Measurements from ENCODE around the gene PHLDA1. TPM values are rescaled to one million over a fixed set of nuclear protein-coding genes. Genes with fewer than 3 reads are reported as not detected.
"Not testable (repeated sequence)": the region's sequence is repeated elsewhere in the genome, so short reads cannot be mapped to it uniquely, and the experiment has no call there.

Gene PHLDA1
- total and polyA plus RNA-seq, 2 donors (not counting 1 experiment from before 2014, with no cell fraction given): 1.0 to 1.7 TPM

DNA sequence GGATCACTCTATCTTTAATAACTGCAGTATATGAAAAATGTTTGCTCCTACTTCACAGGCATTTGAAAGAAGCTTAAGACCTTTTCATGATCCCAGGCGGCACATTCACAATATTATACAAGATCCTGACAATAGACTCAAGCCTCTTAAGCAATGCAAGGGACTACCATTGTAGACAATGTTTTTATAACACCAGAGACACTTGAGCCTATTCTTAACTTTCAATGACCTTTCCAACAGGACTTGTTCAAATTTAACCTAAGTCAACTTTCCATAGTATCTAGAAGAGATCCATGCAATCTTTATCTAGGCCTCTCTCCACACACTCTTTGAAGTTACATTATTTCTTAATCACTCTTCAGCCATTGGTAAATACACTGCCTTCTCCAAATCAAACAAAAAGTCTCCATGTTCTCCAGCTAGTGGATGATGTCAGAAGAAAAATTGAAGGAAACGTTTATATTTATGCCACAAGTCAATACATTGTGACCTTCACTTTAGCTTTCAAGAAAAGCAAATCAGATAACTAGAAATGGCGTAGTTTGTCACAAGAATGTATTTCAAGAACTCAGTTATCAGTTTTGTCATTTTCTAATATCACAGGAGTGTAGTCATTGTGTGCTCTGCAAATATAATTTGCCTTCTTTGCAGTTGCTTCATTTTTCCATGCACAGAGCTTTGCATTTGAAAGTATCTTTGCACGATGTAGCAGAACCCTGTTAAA, 41.2 kb downstream of the PHLDA1 start:
- TF ChIP-seq EZH2 (IDR thresholded peaks at IDR 0.05; ENCODE audit: borderline replicate concordance, insufficient read depth, low read depth, low read length, poor library complexity, severe bottlenecking): no peak
- TF ChIP-seq CTCF (IDR thresholded peaks at IDR 0.05): no peak
- H3K27ac ChIP-seq (ENCODE audit: low read length in 2 of 2): no peak overlapping the region
- ChIA-PET POLR2A (no interaction called here), CTCF (interaction anchor here (1.3 kb wide), 1 partner anchor 11 kb away, joined by 3 read pairs; no protein-coding TSS in a partner anchor)
- Mint-ChIP-seq H3K27ac (no peak overlapping the region), H3K27me3 (peaks cover 25% of the 10 kb centered on the region), H3K4me1 (no peaks in the 10 kb centered on the region), H3K9me3 (ENCODE audit: insufficient read depth) (peaks cover 2% of the 10 kb centered on the region), H3K4me3 (no peak overlapping the region)
- no peaks in the 10 kb centered on the region for H3K79me2 ChIP-seq (ENCODE audit: control insufficient read depth, insufficient read depth, low read length)
- H3K4me3 ChIP-seq (ENCODE audit: control extremely low read depth in 1 of 5, extremely low read depth in 1 of 5, insufficient read depth in 1 of 5, low read depth in 2 of 5, low read length in 4 of 5): no peak overlapping the region
- H3K9me3 ChIP-seq (ENCODE audit: control extremely low read depth in 1 of 3, control insufficient read depth in 2 of 3, insufficient read depth in 1 of 3, low read length in 2 of 3): no peaks in the 10 kb centered on the region
- no peak overlapping the region for H3K9ac ChIP-seq (ENCODE audit: low read length)
- H3K36me3 ChIP-seq (replicated peaks in 1 of 2; ENCODE audit: control extremely low read depth in 1 of 2, control insufficient read depth in 1 of 2, extremely low read depth in 1 of 2, insufficient read depth in 2 of 2, low read length in 1 of 2): no peaks in the 10 kb centered on the region
- no peaks in the 10 kb centered on the region for H3K27me3 ChIP-seq (replicated peaks in 1 of 4; ENCODE audit: control extremely low read depth in 1 of 4, control insufficient read depth in 3 of 4, insufficient read depth in 4 of 4, low read length in 3 of 4)
- DNase-seq (no peak), ATAC-seq (ENCODE audit: low read depth) (no peak)
- no peaks in the 10 kb centered on the region for H3K4me1 ChIP-seq (ENCODE audit: control insufficient read depth in 2 of 2, insufficient read depth in 2 of 2, low read length in 2 of 2)
- WGBS (ENCODE audit: insufficient coverage): 92% methylated on average over 2 of the region's 4 CpGs
- H2AFZ ChIP-seq (ENCODE audit: insufficient read depth, low read depth, low read length, poor library complexity, severe bottlenecking): no peak overlapping the region
- intact Hi-C loops (cut with micrococcal nuclease): no loop called here
- no peaks in the 10 kb centered on the region for H4K20me1 ChIP-seq (ENCODE audit: control insufficient read depth, insufficient read depth, low read length, poor library complexity, severe bottlenecking)
- H3K4me2 ChIP-seq (replicated peaks; ENCODE audit: low read depth, low read length, poor library complexity, severe bottlenecking): no peak overlapping the region

- WGBS (ENCODE audit: insufficient coverage): no CpG with 5 or more reads among the region's 1 CpG
- ATAC-seq (ENCODE audit: low read depth); H3K9me3 Mint-ChIP-seq (ENCODE audit: insufficient read depth); H3K4me2 ChIP-seq (replicated peaks; ENCODE audit: low read depth, low read length, poor library complexity, severe bottlenecking); H3K9ac ChIP-seq (ENCODE audit: low read length); H3K27me3 ChIP-seq (replicated peaks in 1 of 4; ENCODE audit: control extremely low read depth in 1 of 4, control insufficient read depth in 3 of 4, insufficient read depth in 4 of 4, low read length in 3 of 4); H3K36me3 ChIP-seq (replicated peaks in 1 of 2; ENCODE audit: control extremely low read depth in 1 of 2, control insufficient read depth in 1 of 2, extremely low read depth in 1 of 2, insufficient read depth in 2 of 2, low read length in 1 of 2); H3K9me3 ChIP-seq (ENCODE audit: control extremely low read depth in 1 of 3, control insufficient read depth in 2 of 3, insufficient read depth in 1 of 3, low read length in 2 of 3); H3K4me1 ChIP-seq (ENCODE audit: control insufficient read depth in 2 of 2, insufficient read depth in 2 of 2, low read length in 2 of 2); DNase-seq; H3K4me3 ChIP-seq (ENCODE audit: control extremely low read depth in 1 of 5, extremely low read depth in 1 of 5, insufficient read depth in 1 of 5, low read depth in 2 of 5, low read length in 4 of 5); H3K4me1 Mint-ChIP-seq; H4K20me1 ChIP-seq (ENCODE audit: control insufficient read depth, insufficient read depth, low read length, poor library complexity, severe bottlenecking); H2AFZ ChIP-seq (ENCODE audit: insufficient read depth, low read depth, low read length, poor library complexity, severe bottlenecking); intact Hi-C loops (cut with micrococcal nuclease); H3K79me2 ChIP-seq (ENCODE audit: control insufficient read depth, insufficient read depth, low read length); H3K4me3 Mint-ChIP-seq; H3K27ac Mint-ChIP-seq; H3K27ac ChIP-seq (ENCODE audit: low read length in 2 of 2); POLR2A ChIA-PET: not testable (repeated sequence)
- peaks cover 25% of the 10 kb centered on the region for H3K27me3 Mint-ChIP-seq
- CTCF ChIA-PET: interaction anchor here (0.7 kb wide), 1 partner anchor 39 kb away, joined by 3 read pairs; no protein-coding TSS in a partner anchor
Measured at GRCh38 chr12:75987709-75988108, 43.9 kb downstream of the PHLDA1 start.
